OCI-M2 (cell line): ENCODE measurements around the gene UCKL1.

ENCODE experiments used
- DNase-seq: peaks from one replicate; lab custom pipeline; 2025; ENCODE audit not compliant: unreplicated experiment; lab: John Stamatoyannopoulos, UW

UCKL1 gene

GRCh38 chr20:63959699-63960075 lies 3.5 kb upstream of the UCKL1 start:
- no peak for DNase-seq

DNA sequence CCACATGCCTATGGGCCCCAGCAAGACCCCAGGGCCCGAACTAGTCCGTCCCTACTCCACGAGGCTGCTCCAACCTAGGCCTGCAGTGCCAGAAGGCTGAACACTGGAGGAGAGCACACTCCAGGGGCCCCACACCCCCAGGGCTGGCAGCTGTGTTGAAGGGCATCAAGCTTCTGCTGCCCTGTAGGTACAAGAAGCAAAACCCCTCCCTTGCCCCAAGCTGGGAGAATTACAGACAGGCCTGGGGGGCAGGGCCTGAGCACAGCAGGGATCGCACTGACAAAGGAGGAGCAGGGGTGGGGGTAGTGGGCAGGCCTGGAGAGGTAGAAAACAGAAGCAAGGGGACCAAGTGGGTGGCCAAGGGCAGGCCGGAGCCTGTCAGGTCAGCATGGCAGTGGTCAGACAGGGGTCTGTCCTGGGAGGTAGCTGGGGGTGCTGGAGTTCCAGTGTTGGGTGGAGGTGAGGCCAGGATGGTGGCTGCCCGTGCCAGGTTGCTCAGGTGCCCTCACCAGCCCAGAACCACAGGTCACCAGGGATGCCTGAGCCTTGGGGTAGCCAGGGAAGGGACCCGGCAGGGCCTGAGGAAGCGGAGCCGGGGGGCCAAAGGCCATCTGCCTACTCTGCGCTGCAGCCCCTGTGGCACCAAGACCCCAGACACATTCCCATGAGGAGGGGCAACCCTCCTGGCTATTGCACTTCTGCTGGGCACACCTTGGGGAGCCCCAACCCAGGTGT lies 2.9 kb upstream of the UCKL1 start:
- DNase-seq: no peak

DNA sequence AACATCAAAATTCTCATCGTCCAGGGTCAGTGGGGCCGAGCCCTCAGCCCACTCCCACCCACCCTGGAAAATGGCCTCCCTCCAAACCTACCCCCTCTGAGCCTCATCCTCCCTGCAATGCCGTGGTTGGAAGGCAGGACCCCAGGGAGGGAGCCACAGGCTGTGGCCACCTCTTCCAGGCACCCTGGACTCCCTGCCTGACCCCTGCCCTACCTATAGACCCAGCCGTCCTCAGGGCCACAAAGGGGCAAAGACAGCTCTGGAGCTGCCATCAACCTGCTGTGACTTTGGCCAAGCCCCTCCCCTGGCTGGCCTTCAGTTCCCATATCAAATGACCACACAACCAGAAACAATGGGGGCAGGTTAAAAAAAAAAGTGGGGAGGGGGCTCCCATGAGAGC lies 2.3 kb upstream of the UCKL1 start:
- no peak for DNase-seq

DNA sequence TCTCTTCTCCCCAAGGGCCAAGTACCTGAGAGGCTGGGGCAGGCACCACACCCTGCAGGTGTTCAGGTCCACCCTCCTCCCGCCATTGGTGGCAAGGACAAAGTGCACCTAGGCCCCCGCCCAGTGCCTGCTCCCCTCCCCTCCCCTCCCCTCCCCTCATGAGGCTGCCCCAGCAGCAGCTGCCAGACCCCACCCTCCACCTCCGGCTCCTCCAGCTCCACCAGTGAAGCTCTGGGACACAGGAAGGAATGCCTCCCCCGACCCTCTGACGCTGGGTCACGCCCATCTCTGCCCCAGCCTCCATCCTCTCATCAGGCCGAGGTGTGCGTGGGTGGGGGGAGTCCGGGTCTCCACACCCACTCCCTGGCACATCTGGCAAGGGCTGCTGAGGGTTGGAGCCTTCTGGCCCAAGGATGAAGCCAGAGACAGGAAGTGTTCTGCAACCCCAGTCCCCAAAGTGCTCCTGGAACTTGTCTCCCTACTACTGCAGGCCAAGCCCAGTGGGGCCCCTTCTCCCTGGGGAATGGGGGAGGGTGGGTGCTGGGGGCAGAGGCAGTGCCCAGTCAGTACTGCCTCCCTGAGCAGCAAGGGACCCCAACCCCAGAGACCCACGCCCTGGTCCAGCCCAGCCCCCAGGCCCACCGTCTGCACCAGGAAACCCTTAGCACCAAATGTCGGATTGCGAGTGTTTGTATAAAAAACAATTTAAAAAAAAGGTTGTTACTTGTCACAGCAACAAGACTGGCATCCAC lies 1.6 kb upstream of the UCKL1 start:
- no peak for DNase-seq

- DNase-seq: no peak
Measured at GRCh38 chr20:63957004-63957689, 931 bp upstream of the UCKL1 start.

- DNase-seq: no peak
Measured at GRCh38 chr20:63956664-63957003, 418 bp upstream of the UCKL1 start.

DNA sequence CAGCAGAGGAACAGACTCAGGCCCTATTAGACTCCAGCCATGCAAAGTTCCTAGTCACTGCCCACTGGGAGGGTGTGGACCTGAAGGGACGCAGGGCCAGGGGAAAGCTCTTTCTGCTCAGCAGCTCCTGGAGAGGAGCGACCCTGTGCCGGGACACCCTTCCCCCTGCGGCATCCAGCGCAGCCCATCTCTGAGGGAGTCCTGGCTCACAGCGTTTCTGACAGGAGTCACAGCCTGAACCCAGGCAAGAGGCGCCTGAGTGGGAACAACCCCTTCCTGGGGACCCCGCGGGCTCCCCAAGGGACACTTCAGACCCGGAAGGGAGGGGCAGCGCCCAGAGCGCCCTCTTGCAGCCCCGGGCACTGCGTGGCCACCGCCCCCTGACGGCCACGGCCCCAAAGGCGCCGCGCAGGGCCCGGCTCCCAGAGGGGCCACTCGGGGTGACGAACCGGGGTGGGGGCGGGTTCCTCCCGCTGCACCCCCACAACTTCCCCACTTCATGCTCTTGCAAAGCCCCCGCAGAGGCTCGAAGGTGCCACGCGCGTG lies 862 bp downstream of the UCKL1 start:
- no peak for DNase-seq

DNA sequence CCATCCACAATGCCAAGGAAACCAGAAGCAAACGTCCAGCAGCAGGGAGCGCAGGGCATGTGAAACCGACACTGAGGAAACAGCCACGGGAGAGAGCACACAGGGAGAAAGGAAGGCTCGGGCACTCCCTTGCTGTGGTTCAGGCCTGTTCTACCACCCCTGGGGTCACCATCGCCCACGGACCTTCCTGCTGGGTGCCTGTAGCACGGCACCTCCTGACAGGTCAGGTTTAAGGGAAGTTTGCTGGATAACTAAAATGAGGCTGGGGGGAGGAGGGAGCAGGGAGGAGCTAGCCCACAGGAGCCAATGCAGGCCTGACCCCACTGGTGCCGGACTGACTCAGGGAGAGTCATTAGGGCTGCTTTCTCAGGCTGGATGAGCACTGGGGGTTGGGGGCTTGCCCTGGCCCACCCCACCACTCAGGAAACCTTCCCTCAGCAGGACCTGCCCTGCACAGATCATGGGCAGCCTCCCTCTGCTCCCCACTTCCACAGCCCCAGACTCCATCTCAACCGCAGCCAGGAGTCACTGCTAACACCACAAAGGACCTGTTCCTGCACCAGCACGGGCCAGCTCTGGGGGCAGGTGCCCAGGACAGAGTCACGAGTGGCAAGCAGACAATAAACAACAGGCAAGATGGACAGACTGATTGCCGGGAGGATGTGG lies 2.3 kb downstream of the UCKL1 start:
- DNase-seq: no peak

DNA sequence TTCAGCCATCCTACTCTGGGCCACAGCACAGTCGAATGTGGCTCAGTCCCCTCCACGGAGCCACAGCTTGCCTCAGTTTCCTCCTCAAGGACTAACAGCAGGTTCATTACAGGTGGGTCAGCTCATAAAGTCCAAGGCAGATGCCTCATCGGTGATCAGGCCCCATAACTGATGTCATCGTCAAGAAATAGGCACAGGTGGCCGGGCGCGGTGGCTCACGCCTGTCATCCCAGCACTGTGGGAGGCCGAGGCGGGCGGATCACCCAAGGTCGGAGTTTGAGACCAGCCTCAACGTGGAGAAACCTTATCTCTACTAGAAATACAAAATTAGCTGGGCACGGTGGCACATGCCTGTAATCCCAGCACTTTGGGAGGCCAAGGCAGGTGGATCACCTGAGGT lies 3.4 kb downstream of the UCKL1 start:
- no peak for DNase-seq

DNA sequence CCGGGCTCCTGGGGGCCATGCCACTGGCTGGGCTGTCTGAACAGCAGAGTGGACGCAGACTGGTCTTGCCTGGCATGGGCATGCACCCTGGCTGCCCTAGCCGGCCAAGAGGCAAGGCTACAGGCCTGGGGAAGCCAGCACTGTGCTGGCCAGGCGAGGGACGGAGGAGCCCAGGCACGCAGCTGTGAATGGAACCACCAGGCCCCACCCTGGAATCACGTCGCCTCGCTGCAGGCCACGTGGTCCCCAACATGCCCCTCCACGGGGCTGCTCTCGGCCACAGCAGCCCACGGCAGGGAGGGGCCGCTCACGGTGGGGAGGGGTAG lies 4.0 kb downstream of the UCKL1 start:
- DNase-seq: no peak

GRCh38 chr20:63951398-63952209 lies 4.6 kb downstream of the UCKL1 start:
- DNase-seq: no peak

DNA sequence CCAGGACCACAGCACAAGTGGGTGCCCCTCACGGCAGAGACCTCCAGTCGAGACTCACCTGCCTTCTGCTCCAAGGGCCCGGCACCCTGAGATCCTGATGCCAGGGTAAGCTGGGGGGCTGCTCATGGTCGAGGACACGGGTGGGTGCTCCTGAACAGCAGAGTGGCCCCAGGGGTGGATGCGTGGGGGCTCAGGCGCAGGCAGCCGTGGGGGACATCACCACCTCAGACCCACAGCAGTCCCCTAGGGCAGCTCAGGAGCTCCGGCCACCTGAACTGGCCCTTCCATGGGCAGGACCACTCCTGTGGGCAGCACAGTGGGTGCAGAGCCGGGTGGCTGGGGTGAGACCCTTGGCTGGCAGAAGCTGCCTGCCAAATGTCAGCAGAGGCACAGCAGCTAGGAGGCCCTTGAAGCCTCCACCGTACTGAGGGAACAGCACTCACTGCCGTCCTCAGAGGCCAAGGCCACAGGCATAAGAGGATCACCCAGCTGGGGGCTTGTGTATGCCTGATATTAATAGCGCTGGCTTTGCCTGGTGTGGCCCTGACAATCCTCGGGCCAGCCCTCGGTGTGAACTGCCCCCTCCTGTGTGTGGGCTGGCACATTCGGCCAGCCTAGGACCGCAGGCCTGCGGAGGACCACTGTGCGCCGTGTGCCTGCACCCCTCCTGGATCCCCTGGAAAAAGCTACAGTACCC lies 5.4 kb downstream of the UCKL1 start:
- no peak for DNase-seq

DNA sequence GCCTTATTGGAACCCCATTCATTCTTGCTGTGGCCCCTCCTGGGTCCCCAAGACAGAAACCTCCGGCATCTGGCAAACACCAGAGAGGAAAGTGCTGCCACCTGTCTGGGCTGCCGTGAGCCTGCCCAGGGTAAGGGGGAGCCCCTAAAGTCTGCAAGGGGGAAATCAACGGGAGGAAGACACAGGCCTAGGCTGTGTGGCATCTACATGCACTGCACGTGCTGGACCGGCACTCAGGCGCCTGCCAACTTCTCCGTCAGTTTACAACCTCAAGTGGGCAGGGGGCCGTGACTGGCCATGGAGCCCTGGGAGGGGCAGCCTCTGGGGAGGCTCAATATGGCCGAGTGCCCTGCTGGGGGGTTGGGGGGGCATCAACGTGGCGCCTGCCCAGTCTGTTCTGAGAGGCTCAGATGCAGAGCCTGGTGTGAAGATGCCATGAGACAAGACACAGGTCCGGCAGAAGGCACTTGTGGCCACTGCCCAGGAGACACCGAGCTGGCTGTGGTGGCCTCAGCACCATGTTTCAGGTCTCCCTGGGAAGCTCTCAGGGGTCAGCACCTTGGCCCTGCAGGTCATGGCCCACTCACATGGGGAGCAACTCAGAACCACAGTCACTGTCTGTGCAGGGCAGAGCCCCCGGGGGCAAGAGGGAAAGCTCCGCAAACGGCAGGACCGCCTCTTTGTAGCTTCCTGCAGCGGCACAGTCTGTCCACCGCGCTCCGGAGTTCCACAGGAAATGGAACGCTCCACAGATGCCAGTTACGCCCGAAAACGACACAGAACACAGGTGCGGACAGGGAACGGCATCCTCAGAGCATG lies 8.4 kb downstream of the UCKL1 start:
- DNase-seq: no peak

DNA sequence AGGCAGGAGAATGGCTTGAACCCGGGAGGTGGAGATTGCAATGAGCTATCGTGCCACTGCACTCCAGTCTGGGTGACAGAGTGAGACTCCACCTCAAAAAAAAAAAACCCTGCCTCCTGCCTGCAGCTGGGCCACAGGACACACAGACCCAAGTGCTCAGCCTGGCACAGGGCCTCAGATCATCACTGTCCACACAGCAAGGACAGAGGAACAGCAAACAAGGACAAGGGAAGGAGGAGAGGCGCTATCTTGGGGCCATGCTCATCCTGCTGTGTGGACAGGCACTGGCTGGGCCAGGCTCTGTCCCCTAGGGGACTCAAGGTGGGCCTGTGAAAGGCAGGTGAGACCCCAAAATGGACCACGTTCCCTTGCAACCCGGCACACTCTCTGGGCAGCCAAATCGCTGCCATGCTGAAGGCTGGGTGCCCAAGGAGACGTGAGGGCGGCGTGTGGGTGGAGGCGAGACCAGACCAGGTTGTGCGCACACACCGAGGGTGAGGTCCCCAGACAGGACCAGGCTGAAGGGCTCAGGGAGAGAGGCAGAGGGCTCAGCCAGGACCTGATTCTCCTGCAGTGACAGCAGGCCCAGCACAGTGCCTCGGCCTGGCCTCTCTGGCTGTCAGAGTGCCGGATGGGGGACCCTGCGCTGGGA lies 9.1 kb downstream of the UCKL1 start:
- DNase-seq: no peak

DNA sequence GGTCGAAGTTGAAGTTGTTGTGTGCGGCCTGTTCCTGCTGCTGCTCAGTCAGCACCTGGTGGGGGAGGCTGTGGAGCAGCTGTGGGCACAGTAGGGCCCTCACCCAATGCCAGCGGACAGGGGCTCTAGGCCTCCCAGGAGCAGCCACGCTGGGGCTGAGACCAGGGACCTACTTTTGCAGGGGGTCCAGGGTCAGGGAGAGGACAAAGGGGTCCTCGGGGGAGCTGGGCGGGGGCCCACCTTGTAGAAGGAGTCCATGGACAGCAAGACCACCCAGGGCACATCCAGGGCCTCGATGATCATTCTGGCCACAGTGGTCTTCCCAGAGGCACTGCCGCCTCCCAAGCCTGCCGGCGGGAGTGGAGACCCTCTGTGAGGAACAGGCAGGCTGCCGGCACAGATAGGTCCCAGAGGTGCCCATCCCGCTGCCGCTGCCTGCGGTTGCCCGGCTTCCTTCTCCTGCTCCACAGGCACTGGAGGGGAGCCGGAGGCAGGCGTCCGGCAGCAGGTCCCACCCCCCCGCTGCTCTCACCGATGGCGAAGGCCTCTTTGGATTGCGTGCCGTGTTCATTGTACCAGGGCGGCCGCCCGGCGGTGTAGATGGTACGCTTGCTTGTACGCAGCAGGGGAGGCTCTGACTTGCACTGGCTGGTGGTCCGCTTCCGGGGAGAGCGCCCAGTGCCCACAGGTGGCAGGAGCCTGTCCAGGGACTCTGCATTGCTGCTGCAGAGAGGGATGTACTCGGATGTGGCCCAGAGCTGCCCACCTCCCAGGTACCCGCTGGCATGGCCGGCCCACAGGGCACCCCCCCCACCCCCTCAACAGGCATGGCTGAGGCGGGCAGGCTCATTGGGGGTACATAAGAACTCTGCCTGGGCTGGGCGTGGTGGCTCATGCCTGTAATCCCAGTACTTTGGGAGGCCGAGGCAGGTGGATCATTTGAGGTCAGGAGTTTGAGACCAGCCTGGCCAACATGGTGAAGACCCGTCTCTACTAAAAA lies 10.0 kb downstream of the UCKL1 start:
- no peak for DNase-seq

GRCh38 chr20:63945031-63945658 lies 11.1 kb downstream of the UCKL1 start:
- DNase-seq: no peak
